Testis (tissue), 3 donors: ENCODE results near the gene RPS25. TPM values are rescaled to one million over a fixed set of nuclear protein-coding genes. Genes with fewer than 3 reads are reported as not detected.
"Not testable (repeated sequence)": the region's sequence is repeated elsewhere in the genome, so short reads cannot be mapped to it uniquely, and the experiment has no call there.

Experiments used
- DNase-seq: peaks from one replicate; pipeline ENCODE4 v3.0.0-alpha.2; 2019
- H3K27ac ChIP-seq, 2 donors: fragments of 200-600 bp; sonication (generic); one replicate each; pipeline ENCODE4 v1.5.1; 2019
- H3K27me3 ChIP-seq: fragments of 200-600 bp; sonication (generic); one replicate; pipeline ENCODE4 v1.5.1; 2019
- H3K36me3 ChIP-seq: fragments of 200-600 bp; sonication (generic); one replicate; pipeline ENCODE4 v1.5.1; 2017; ENCODE audit warnings: low read depth; ENCODE audit errors: missing control alignments
- H3K4me1 ChIP-seq: fragments of 200-600 bp; sonication (generic); one replicate; pipeline ENCODE4 v1.5.1; 2019
- H3K4me3 ChIP-seq, 2 donors: fragments of 200-600 bp; sonication (generic); one replicate each; pipeline ENCODE4 v1.5.1; 2017 to 2019
- H3K9me3 ChIP-seq: fragments of 200-600 bp; sonication (generic); one replicate; pipeline ENCODE4 v1.5.1; 2017
- POLR2A ChIP-seq: fragments of 450-650 bp; IDR thresholded peaks from one replicate; pipeline ENCODE4 v1.6.1; 2017; ENCODE audit warnings: antibody characterized with exemption, mild to moderate bottlenecking, moderate library complexity
- WGBS, 2 donors: methylation state at CpG; one replicate each; pipeline ENCODE4 v1.1.5; 2018; 5-methylcytosine and 5-hydroxymethylcytosine counted together
- intact Hi-C: fragments of 100-400 bp; cut with DNase I; formaldehyde crosslinking; loops from one replicate; pipeline ENCODE4 v1.15.1; 2023; ENCODE audit warnings: low total_unique reads
- polyA plus RNA-seq: library from polyadenylated mRNA; stranded (reverse); fragments of 350-450 nt; fragmentation: Illumina TruSeq; extraction: RNeasy Lipid Tissue Mini Kit (QIAGEN cat#74804); gene quantifications from one replicate; pipeline ENCODE4 v1.2.3, GENCODE V29; 2014; ENCODE audit warnings: low read depth, low replicate concordance; ENCODE audit not compliant: insufficient read depth
- total RNA-seq, 2 donors: library from RNA; depleted of rRNA; stranded (reverse); fragments of >200 nt; gene quantifications; one replicate each; pipeline ENCODE4 v1.2.3, GENCODE V29; 2016
- TF ChIP-seq, protein P1 (sequence below), 3 experiments: fragments of 450-650 bp in 2 of 3; fragments of 200-600 bp in 1 of 3; sonication (generic) in 1 of 3; IDR thresholded peaks; one replicate each; pipeline ENCODE4 v1.5.1; 2016 to 2019; ENCODE audit warnings: antibody characterized with exemption in 3 of 3, mild to moderate bottlenecking in 2 of 3, moderate library complexity in 1 of 3

The RPS25 gene
- total and polyA plus RNA-seq, 3 donors from 2014 or later, result 642 to 873 (median 654) TPM

GRCh38 chr11:119061256-119061655 lies 43.1 kb upstream of the RPS25 start:
- H3K27me3 ChIP-seq, result no peaks in the 10 kb centered on the region
- TF ChIP-seq POLR2A, result no peak
- TF ChIP-seq, protein P1, sequence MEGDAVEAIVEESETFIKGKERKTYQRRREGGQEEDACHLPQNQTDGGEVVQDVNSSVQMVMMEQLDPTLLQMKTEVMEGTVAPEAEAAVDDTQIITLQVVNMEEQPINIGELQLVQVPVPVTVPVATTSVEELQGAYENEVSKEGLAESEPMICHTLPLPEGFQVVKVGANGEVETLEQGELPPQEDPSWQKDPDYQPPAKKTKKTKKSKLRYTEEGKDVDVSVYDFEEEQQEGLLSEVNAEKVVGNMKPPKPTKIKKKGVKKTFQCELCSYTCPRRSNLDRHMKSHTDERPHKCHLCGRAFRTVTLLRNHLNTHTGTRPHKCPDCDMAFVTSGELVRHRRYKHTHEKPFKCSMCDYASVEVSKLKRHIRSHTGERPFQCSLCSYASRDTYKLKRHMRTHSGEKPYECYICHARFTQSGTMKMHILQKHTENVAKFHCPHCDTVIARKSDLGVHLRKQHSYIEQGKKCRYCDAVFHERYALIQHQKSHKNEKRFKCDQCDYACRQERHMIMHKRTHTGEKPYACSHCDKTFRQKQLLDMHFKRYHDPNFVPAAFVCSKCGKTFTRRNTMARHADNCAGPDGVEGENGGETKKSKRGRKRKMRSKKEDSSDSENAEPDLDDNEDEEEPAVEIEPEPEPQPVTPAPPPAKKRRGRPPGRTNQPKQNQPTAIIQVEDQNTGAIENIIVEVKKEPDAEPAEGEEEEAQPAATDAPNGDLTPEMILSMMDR (IDR thresholded peaks at IDR 0.05), result no peak
- intact Hi-C loops, result no loop called here
- peaks cover 12% of the 10 kb centered on the region for H3K4me1 ChIP-seq
- WGBS, 2 donors, result 91 to 92% methylated on average over 3 of the region's 3 CpGs
- H3K4me3 ChIP-seq, result no peak overlapping the region
- H3K9me3 ChIP-seq, result no peaks in the 10 kb centered on the region
- DNase-seq, result no peak
- no peak overlapping the region for H3K27ac ChIP-seq
- H3K36me3 ChIP-seq, result no peaks in the 10 kb centered on the region

- intact Hi-C loops, result loop anchor here (5.0 kb wide), 1 partner anchor 38 kb away; a partner anchor contains a TSS
- not testable (repeated sequence) for H3K4me3 ChIP-seq, H3K36me3 ChIP-seq, H3K27me3 ChIP-seq, H3K9me3 ChIP-seq, DNase-seq, H3K27ac ChIP-seq
- peaks cover 16% of the 10 kb centered on the region for H3K4me1 ChIP-seq
- WGBS, 2 donors, result 93% methylated on average over 26 of the region's 35 CpGs; no CpG with 5 or more reads in 1 of the 2 donors
Observed at GRCh38 chr11:119059128-119059527, 41.0 kb upstream of the RPS25 start.

GRCh38 chr11:119057000-119057769 lies 39.0 kb upstream of the RPS25 start, which contains the start of gene HYOU1:
Gene HYOU1, minus strand, starts transcription at chr11:119057205. Its CDS starts 1,045 bp downstream, at chr11:119056160.
- TF ChIP-seq POLR2A, result peak; percentile 41
- TF ChIP-seq, protein P1 (IDR thresholded peaks at IDR 0.05), result peak in 1 of 3 experiments; percentile 10
- H3K27ac ChIP-seq, result peak within 1 kb of the TSS; percentile 77 to 83
- intact Hi-C loops, result loop anchor here (5.0 kb wide), 1 partner anchor 40 kb away; a partner anchor contains a TSS
- WGBS, 2 donors, result 0 to 1% methylated on average over 8 to 68 of the region's 79 CpGs
- DNase-seq, result peak; percentile 98
- H3K36me3 ChIP-seq, result no peaks in the 10 kb centered on the region
- H3K27me3 ChIP-seq, result no peaks in the 10 kb centered on the region
- no peaks in the 10 kb centered on the region for H3K9me3 ChIP-seq
- peak within 1 kb of the TSS; percentile 90 to 96 for H3K4me3 ChIP-seq
- peaks cover 12% of the 10 kb centered on the region for H3K4me1 ChIP-seq

- intact Hi-C loops, result loop anchor here (5.0 kb wide), 1 partner anchor 41 kb away; a partner anchor contains a TSS
- Histone ChIP-seq H3K9me3 (no peaks in the 10 kb centered on the region), H3K27ac (peak overlapping the region; percentile 63 to 83), H3K36me3 (no peaks in the 10 kb centered on the region), H3K27me3 (no peaks in the 10 kb centered on the region), H3K4me1 (peaks cover 12% of the 10 kb centered on the region), H3K4me3 (peak overlapping the region; percentile 90 to 96)
- 0 to 1% methylated on average over 8 to 29 of the region's 48 CpGs for WGBS, 2 donors
- TF ChIP-seq, protein P1 (IDR thresholded peaks at IDR 0.05), result no peak
- TF ChIP-seq POLR2A, result no peak
- peak; percentile 29 for DNase-seq
Observed at GRCh38 chr11:119056421-119056999, 38.4 kb upstream of the RPS25 start.

- TF ChIP-seq, protein P1 (IDR thresholded peaks at IDR 0.05), result no peak
- TF ChIP-seq POLR2A, result no peak
- H3K4me3 ChIP-seq, result peak overlapping the region; percentile 90 to 96
- intact Hi-C loops, result loop anchor here (5.0 kb wide), 1 partner anchor 41 kb away; a partner anchor contains a TSS
- no peaks in the 10 kb centered on the region for H3K27me3 ChIP-seq
- 37 to 39% methylated on average over 6 of the region's 6 CpGs for WGBS, 2 donors
- peaks cover 12% of the 10 kb centered on the region for H3K4me1 ChIP-seq
- H3K36me3 ChIP-seq, result no peaks in the 10 kb centered on the region
- peak overlapping the region in 1 of 2 donors; percentile 63 for H3K27ac ChIP-seq
- no peaks in the 10 kb centered on the region for H3K9me3 ChIP-seq
- DNase-seq, result no peak
Observed at GRCh38 chr11:119055901-119056300, 37.8 kb upstream of the RPS25 start.
